SU-DHL-6 (cell line): ENCODE data around the gene DDX54.

ENCODE experiments used
- CTCF ChIP-seq: fragments of 200-600 bp; sonication (generic); IDR thresholded peaks from one replicate; pipeline ENCODE4 v1.5.1; 2017; ENCODE audit warnings: antibody characterized with exemption, mild to moderate bottlenecking, low read length, moderate library complexity; ENCODE audit not compliant: insufficient read depth, poor library complexity, severe bottlenecking
- EZH2phosphoT487 ChIP-seq: fragments of 200-600 bp; sonication (generic), shearing (Covaris generic); conservative IDR thresholded peaks from 2 replicates; pipeline ENCODE4 v1.6.1; 2018; ENCODE audit warnings: mild to moderate bottlenecking, antibody characterized with exemption, low read length, moderate library complexity, mixed read lengths

DNA sequence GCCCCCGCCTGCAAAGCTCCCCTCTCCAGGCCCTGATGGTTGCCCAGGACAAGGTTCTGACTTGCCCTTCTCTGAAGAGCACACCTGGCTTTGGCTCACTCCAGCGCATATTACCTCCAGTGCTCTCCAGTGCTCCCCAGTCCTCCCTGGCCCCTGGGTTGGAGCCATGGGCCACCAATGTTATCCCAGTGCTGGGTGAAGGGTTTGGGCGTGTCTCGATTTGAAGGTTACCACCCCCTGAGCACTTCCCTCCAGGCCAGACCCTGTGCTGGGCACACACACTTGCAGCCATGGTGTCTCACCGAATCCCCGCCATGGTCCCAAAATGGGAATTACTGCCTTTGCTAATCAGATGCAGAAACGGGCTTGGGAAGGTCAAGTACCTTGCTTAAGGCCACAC, 11.3 kb upstream of the DDX54 start:
- TF ChIP-seq CTCF (no peak), EZH2phosphoT487 (no peak)
